LNCAP (cell line): Measurements from ENCODE around the gene AMN1.

Experiments
- CTCF ChIP-seq: fragments of 450-650 bp; IDR thresholded peaks from 2 replicates; pipeline ENCODE4 v1.5.1; 2017; ENCODE audit warnings: mild to moderate bottlenecking

AMN1 gene

GRCh38 chr12:31669020-31669419 is 59.8 kb downstream of the AMN1 start:
- no peak for TF ChIP-seq CTCF

- TF ChIP-seq CTCF = no peak
Measured at GRCh38 chr12:31664038-31664437, 64.8 kb downstream of the AMN1 start.

GRCh38 chr12:31663576-31663975 is 65.2 kb downstream of the AMN1 start:
- no peak for TF ChIP-seq CTCF

- TF ChIP-seq CTCF = no peak
Measured at GRCh38 chr12:31662176-31662849, 66.5 kb downstream of the AMN1 start.

GRCh38 chr12:31659087-31659942 is 69.5 kb downstream of the AMN1 start, which contains the start of gene ETFBKMT:
TSS of gene ETFBKMT (plus strand) at chr12:31659688. CDS start at chr12:31661954, 2,266 bp downstream.
- TF ChIP-seq CTCF = no peak; the same call in 1 of the 2 replicates

- TF ChIP-seq CTCF = no peak
Measured at GRCh38 chr12:31658471-31659086, 70.2 kb downstream of the AMN1 start.

- no peak for TF ChIP-seq CTCF
Measured at GRCh38 chr12:31655792-31656191, 73.0 kb downstream of the AMN1 start.
